Measurements from ENCODE around the gene RNF14. TPM values are rescaled to one million over a fixed set of nuclear protein-coding genes. Genes with fewer than 3 reads are reported as not detected.
A peak's percentile ranks its signal among the peaks of the same experiment; 100 is the strongest.

RNF14 gene
- total RNA-seq, 1 experiment from 2014 or later: 67.1 TPM

- ChIA-PET CTCF (interaction anchor here (0.8 kb wide), 1 partner anchor 17 kb away, joined by 3 read pairs; the partner anchor contains the start of gene RNF14), POLR2A (ENCODE audit: low non-redundant PET) (no interaction called here)
- no peak for DNase-seq (ENCODE audit: low spot score)
- Histone ChIP-seq H3K36me3 (ENCODE audit: insufficient read depth, low read length, poor library complexity, severe bottlenecking) (peaks cover 71% of the 10 kb centered on the region), H3K27me3 (replicated peaks; ENCODE audit: insufficient read depth, low read depth, low read length, poor library complexity) (no peaks in the 10 kb centered on the region), H3K4me3 (ENCODE audit: low read depth, low read length, poor library complexity, severe bottlenecking) (no peak overlapping the region), H3K4me1 (ENCODE audit: insufficient read depth, low read length, poor library complexity, severe bottlenecking) (no peaks in the 10 kb centered on the region), H3K27ac (ENCODE audit: low read depth, low read length, poor library complexity, severe bottlenecking) (no peak overlapping the region), H3K9me3 (ENCODE audit: low read depth, low read length, poor library complexity, severe bottlenecking) (no peaks in the 10 kb centered on the region)
- BruUV-seq (replicated peaks): no TSS peak
- TF ChIP-seq EZH2 (IDR thresholded peaks at IDR 0.05; ENCODE audit: borderline replicate concordance, low read depth, low read length, poor library complexity, severe bottlenecking): no peak
- TF ChIP-seq CTCF (conservative IDR thresholded peaks at IDR 0.05; ENCODE audit: low read depth, low read length): no peak
- intact Hi-C loops (cut with micrococcal nuclease; ENCODE audit: unreplicated experiment): no loop called here
Measured at GRCh38 chr5:141986072-141986471, 17.2 kb downstream of the RNF14 start.

- POLR2A ChIA-PET (ENCODE audit: low non-redundant PET): no interaction called here
- peaks cover 48% of the 10 kb centered on the region for H3K36me3 ChIP-seq (ENCODE audit: insufficient read depth, low read length, poor library complexity, severe bottlenecking)
Measured at GRCh38 chr5:141989720-141990119, 20.8 kb downstream of the RNF14 start.

GRCh38 chr5:141992349-141992963 is 23.6 kb downstream of the RNF14 start:
- Histone ChIP-seq H3K36me3 (ENCODE audit: insufficient read depth, low read length, poor library complexity, severe bottlenecking) (peaks cover 26% of the 10 kb centered on the region), H3K9me3 (ENCODE audit: low read depth, low read length, poor library complexity, severe bottlenecking) (no peaks in the 10 kb centered on the region), H3K4me3 (ENCODE audit: low read depth, low read length, poor library complexity, severe bottlenecking) (no peak overlapping the region), H3K27ac (ENCODE audit: low read depth, low read length, poor library complexity, severe bottlenecking) (no peak overlapping the region), H3K4me1 (ENCODE audit: insufficient read depth, low read length, poor library complexity, severe bottlenecking) (no peaks in the 10 kb centered on the region), H3K27me3 (replicated peaks; ENCODE audit: insufficient read depth, low read depth, low read length, poor library complexity) (no peaks in the 10 kb centered on the region)
- TF ChIP-seq CTCF (conservative IDR thresholded peaks at IDR 0.05; ENCODE audit: low read depth, low read length) (peak; percentile 89), EZH2 (IDR thresholded peaks at IDR 0.05; ENCODE audit: borderline replicate concordance, low read depth, low read length, poor library complexity, severe bottlenecking) (no peak)
- ChIA-PET POLR2A (ENCODE audit: low non-redundant PET) (no interaction called here), CTCF (interaction anchor here (0.6 to 2.0 kb wide), 2 partner anchors 151 to 153 kb away, joined by 3 to 6 read pairs; no protein-coding TSS in a partner anchor)
- intact Hi-C loops (cut with micrococcal nuclease; ENCODE audit: unreplicated experiment): loop anchor here (1.0 to 10.0 kb wide), 3 partner anchors 152 to 705 kb away; no protein-coding TSS in a partner anchor
- no TSS peak for BruUV-seq (replicated peaks)
- DNase-seq (ENCODE audit: low spot score): peak; percentile 77

More at GRCh38 chr5:141989720-141990119, 20.8 kb downstream of the RNF14 start:
- no TSS peak for BruUV-seq (replicated peaks)
- CTCF ChIA-PET: interaction anchor here (0.8 to 1.2 kb wide), 2 partner anchors 23 to 64 kb away, joined by 3 to 6 read pairs; partner anchors contain the start of gene GNPDA1
- H3K4me1 ChIP-seq (ENCODE audit: insufficient read depth, low read length, poor library complexity, severe bottlenecking): no peaks in the 10 kb centered on the region
- H3K27ac ChIP-seq (ENCODE audit: low read depth, low read length, poor library complexity, severe bottlenecking): no peak overlapping the region
- no peaks in the 10 kb centered on the region for H3K27me3 ChIP-seq (replicated peaks; ENCODE audit: insufficient read depth, low read depth, low read length, poor library complexity)
- DNase-seq (ENCODE audit: low spot score): no peak
- H3K9me3 ChIP-seq (ENCODE audit: low read depth, low read length, poor library complexity, severe bottlenecking): no peaks in the 10 kb centered on the region
- TF ChIP-seq CTCF (conservative IDR thresholded peaks at IDR 0.05; ENCODE audit: low read depth, low read length): no peak
- no peak for TF ChIP-seq EZH2 (IDR thresholded peaks at IDR 0.05; ENCODE audit: borderline replicate concordance, low read depth, low read length, poor library complexity, severe bottlenecking)
- intact Hi-C loops (cut with micrococcal nuclease; ENCODE audit: unreplicated experiment): loop anchor here (5.0 to 10.0 kb wide), 2 partner anchors 555 to 708 kb away; no protein-coding TSS in a partner anchor
- no peak overlapping the region for H3K4me3 ChIP-seq (ENCODE audit: low read depth, low read length, poor library complexity, severe bottlenecking)
